CD14-positive monocyte (primary cell): ENCODE measurements around the gene SECTM1. TPM values are rescaled to one million over a fixed set of nuclear protein-coding genes. Genes with fewer than 3 reads are reported as not detected.

Experiments used
- DNase-seq, 3 donors: peaks; one replicate each; pipeline ENCODE4 v3.0.0-alpha.2; 2011 to 2022
- H2AFZ ChIP-seq: 2 replicates; pipeline ENCODE4 v1.6.0; 2012; ENCODE audit warnings: mild to moderate bottlenecking, low read depth, low read length, inconsistent platforms; ENCODE audit not compliant: insufficient read depth, poor library complexity, severe bottlenecking
- H3K27ac ChIP-seq, 2 donors: 1 replicate in 1 of 2; 2 replicates in 1 of 2; pipeline ENCODE4 v1.5.1; 2012 to 2013; ENCODE audit warnings: low read length in 2 of 2, control low read depth in 1 of 2, inconsistent platforms in 1 of 2, low read depth in 1 of 2, mild to moderate bottlenecking in 1 of 2
- H3K27me3 ChIP-seq, 2 donors: one replicate each; pipeline versions ENCODE4 v1.6.0 to v1.6.1; 2011 to 2013; ENCODE audit warnings: low read length in 2 of 2; ENCODE audit not compliant: control insufficient read depth in 2 of 2, insufficient read depth in 2 of 2
- H3K36me3 ChIP-seq, 2 donors: replicated peaks in 1 of 2; 1 replicate in 1 of 2; 2 replicates in 1 of 2; pipeline versions ENCODE4 v1.5.1 to v1.6.1; 2012 to 2013; ENCODE audit warnings: low read length in 2 of 2, control low read depth in 1 of 2, inconsistent platforms in 1 of 2, mild to moderate bottlenecking in 1 of 2; ENCODE audit not compliant: insufficient read depth in 2 of 2, control insufficient read depth in 1 of 2
- H3K4me1 ChIP-seq, 2 donors: 1 replicate in 1 of 2; 2 replicates in 1 of 2; pipeline versions ENCODE4 v1.5.1 to v1.6.1; 2012 to 2013; ENCODE audit warnings: low read length in 2 of 2, control low read depth in 1 of 2, inconsistent platforms in 1 of 2, mild to moderate bottlenecking in 1 of 2, moderate library complexity in 1 of 2; ENCODE audit not compliant: insufficient read depth in 2 of 2, control insufficient read depth in 1 of 2
- H3K4me2 ChIP-seq: replicated peaks from 2 replicates; pipeline ENCODE3; 2012; ENCODE audit warnings: low read length, moderate library complexity, mild to moderate bottlenecking; ENCODE audit not compliant: poor library complexity, severe bottlenecking; ENCODE audit errors: extremely low read depth
- H3K4me3 ChIP-seq, 3 experiments: fragments of 200-600 bp in 1 of 3; sonication (generic) in 1 of 3; replicated peaks in 1 of 3; 1 replicate in 2 of 3; 2 replicates in 1 of 3; pipeline ENCODE4 v1.5.1; 2011 to 2013; ENCODE audit warnings: low read length in 3 of 3, mild to moderate bottlenecking in 3 of 3, control low read depth in 2 of 3, low read depth in 2 of 3, inconsistent platforms in 1 of 3, moderate library complexity in 1 of 3
- H3K79me2 ChIP-seq: 2 replicates; pipeline ENCODE4 v1.6.0; 2012; ENCODE audit warnings: mild to moderate bottlenecking, control low read depth, inconsistent platforms, low read length, moderate library complexity; ENCODE audit not compliant: insufficient read depth
- H3K9ac ChIP-seq: 2 replicates; pipeline ENCODE4 v1.6.0; 2017; ENCODE audit warnings: low read length, mild to moderate bottlenecking; ENCODE audit not compliant: insufficient read depth, poor library complexity, severe bottlenecking
- H3K9me3 ChIP-seq, 2 donors: replicated peaks in 1 of 2; 1 replicate in 1 of 2; 2 replicates in 1 of 2; pipeline versions ENCODE4 v1.5.1 to v1.6.1; 2012 to 2013; ENCODE audit warnings: low read length in 2 of 2, control low read depth in 1 of 2; ENCODE audit not compliant: control insufficient read depth in 1 of 2, insufficient read depth in 1 of 2
- H4K20me1 ChIP-seq: 2 replicates; pipeline ENCODE4 v1.6.0; 2012; ENCODE audit warnings: mild to moderate bottlenecking, low read length, control low read depth, moderate library complexity; ENCODE audit not compliant: insufficient read depth
- H3K27ac Mint-ChIP-seq, 7 donors: one replicate each; pipeline ENCODE4 v1.8.0; 2020; ENCODE audit warnings: mild to moderate bottlenecking in 7 of 7, mixed read lengths in 7 of 7, moderate library complexity in 6 of 7, inconsistent platforms in 2 of 7
- H3K27me3 Mint-ChIP-seq, 3 donors: one replicate each; pipeline ENCODE4 v1.8.0; 2021 to 2022; ENCODE audit warnings: low read depth in 3 of 3, mild to moderate bottlenecking in 3 of 3, mixed read lengths in 3 of 3, moderate library complexity in 3 of 3, inconsistent platforms in 1 of 3
- H3K36me3 Mint-ChIP-seq, 2 donors: one replicate each; pipeline ENCODE4 v1.8.0; 2020; ENCODE audit warnings: mixed read lengths in 2 of 2, inconsistent platforms in 1 of 2, mild to moderate bottlenecking in 1 of 2
- H3K4me1 Mint-ChIP-seq: one replicate; pipeline ENCODE4 v1.8.0; 2020; ENCODE audit warnings: mild to moderate bottlenecking, mixed read lengths
- H3K4me3 Mint-ChIP-seq, 2 donors: one replicate each; pipeline ENCODE4 v1.8.0; 2020; ENCODE audit warnings: mild to moderate bottlenecking in 2 of 2, mixed read lengths in 2 of 2, moderate library complexity in 1 of 2
- H3K9me3 Mint-ChIP-seq, 7 donors: one replicate each; pipeline ENCODE4 v1.8.0; 2020 to 2022; ENCODE audit warnings: mixed read lengths in 7 of 7, mild to moderate bottlenecking in 6 of 7, moderate library complexity in 6 of 7, inconsistent platforms in 2 of 7
- CTCF ChIP-seq: fragments of 200-600 bp; IDR thresholded peaks from one replicate; pipeline ENCODE4 v1.8.0; 2022; ENCODE audit warnings: antibody characterized with exemption, mild to moderate bottlenecking
- WGBS: methylation state at CpG from one replicate; pipeline ENCODE4 v1.1.5; 2013; ENCODE audit warnings: missing lambda C conversion rate; ENCODE audit not compliant: insufficient coverage; 5-methylcytosine and 5-hydroxymethylcytosine counted together
- intact Hi-C, 2 donors: fragments of 100-400 bp; cut with micrococcal nuclease; formaldehyde crosslinking; loops; one replicate each; pipeline versions ENCODE4 v1.15.0 to v1.15.1; 2023
- polyA plus RNA-seq, 3 donors: library from polyadenylated mRNA; depleted of rRNA in 1 of 3; unstranded in 2 of 3; stranded (reverse) in 1 of 3; fragments of 300-500 nt in 2 of 3; fragments of >200 nt in 1 of 3; fragmentation: Illumina TruSeq in 2 of 3; gene quantifications; 1 replicate in 2 of 3; 2 replicates in 1 of 3; pipeline ENCODE4 v1.2.3, GENCODE V29; 2012 to 2021

SECTM1 gene
- polyA plus RNA-seq, 3 donors, result 136 to 209 (median 188) TPM

GRCh38 chr17:82327289-82327688, 6.3 kb downstream of the SECTM1 start:
- H3K4me1 Mint-ChIP-seq, result peaks cover 14% of the 10 kb centered on the region
- intact Hi-C loops, result loop anchor here in 1 of 2 donors (10.0 kb wide), 1 partner anchor 302 kb away; the partner anchor contains the start of genes CENPX and LRRC45
- H3K4me3 ChIP-seq, result no peak overlapping the region
- H3K4me1 ChIP-seq, result peaks cover 4 to 23% of the 10 kb centered on the region in 2 donors
- H3K36me3 ChIP-seq, result peaks cover 11 to 42% of the 10 kb centered on the region in 2 donors
- H3K27me3 ChIP-seq, result no peaks in the 10 kb centered on the region
- H3K9me3 Mint-ChIP-seq, result no peaks in the 10 kb centered on the region
- H3K27ac Mint-ChIP-seq, result no peak overlapping the region
- no peak overlapping the region for H3K27ac ChIP-seq
- no peak for DNase-seq
- H3K36me3 Mint-ChIP-seq, result peaks cover 38 to 50% of the 10 kb centered on the region in 2 donors
- no peak overlapping the region for H3K4me3 Mint-ChIP-seq
- no peak overlapping the region for H2AFZ ChIP-seq
- H3K79me2 ChIP-seq, result peaks cover 24% of the 10 kb centered on the region
- H3K9ac ChIP-seq, result no peak overlapping the region
- no peak for TF ChIP-seq CTCF
- no peak overlapping the region for H3K4me2 ChIP-seq
- peaks cover 100% of the 10 kb centered on the region for H4K20me1 ChIP-seq
- peaks cover 17 to 30% (median 20%) of the 10 kb centered on the region in 3 donors for H3K27me3 Mint-ChIP-seq
- H3K9me3 ChIP-seq, result no peaks in the 10 kb centered on the region
- 95% methylated on average over 14 of the region's 15 CpGs for WGBS

DNA sequence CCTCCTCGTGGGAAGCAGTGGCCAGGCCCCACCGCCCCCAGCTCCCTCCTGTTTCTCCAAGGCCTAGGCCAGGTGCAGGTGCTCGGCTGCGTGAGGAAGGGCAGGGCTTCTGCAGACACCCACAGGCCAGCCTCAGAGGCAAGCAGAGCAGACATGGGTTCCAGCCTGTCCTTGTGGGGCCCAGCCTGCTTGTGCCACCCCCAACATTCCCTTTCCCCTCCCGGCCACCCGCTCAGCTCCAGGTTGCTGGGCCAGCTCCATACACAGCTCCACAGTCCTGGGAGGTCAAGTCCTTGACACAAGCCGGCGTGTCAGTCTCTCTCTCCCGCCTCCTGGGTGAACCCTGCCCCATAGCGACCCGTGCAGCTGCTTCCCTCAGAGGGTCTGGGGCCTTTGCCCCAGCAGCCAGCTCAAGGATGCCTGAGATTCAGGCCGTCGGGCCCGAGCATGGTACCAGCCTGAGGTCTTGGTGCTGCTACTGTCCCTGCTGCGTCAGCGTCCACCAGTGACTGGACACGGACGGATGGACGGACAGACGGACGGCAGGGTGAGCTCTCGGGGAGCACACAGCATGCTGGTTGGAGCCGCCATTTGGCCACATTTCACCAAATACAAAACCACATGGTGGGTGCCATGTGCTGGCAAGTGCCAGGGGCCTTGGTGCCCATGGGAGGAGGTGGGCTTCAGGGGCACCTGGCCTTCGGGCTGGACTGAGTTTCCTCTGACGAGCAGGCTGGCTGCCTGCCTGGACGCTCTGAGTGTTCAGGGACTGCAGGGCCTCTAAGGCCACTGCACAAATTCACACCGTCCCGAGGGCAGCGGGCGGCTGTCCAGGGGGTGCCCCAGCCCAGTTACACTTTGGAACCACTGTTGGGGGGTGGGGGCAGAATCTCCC, 8.0 kb downstream of the SECTM1 start:
- Mint-ChIP-seq H3K4me1 (peaks cover 6% of the 10 kb centered on the region), H3K27me3 (peaks cover 12 to 22% (median 12%) of the 10 kb centered on the region in 3 donors), H3K27ac (no peak overlapping the region), H3K4me3 (no peak overlapping the region), H3K9me3 (peaks cover 0 to 2% (median 0%) of the 10 kb centered on the region in 7 donors), H3K36me3 (peaks cover 44 to 51% of the 10 kb centered on the region in 2 donors)
- no peak for TF ChIP-seq CTCF
- H3K4me3 ChIP-seq, result no peak overlapping the region
- no peaks in the 10 kb centered on the region for H3K9me3 ChIP-seq
- peaks cover 11 to 48% of the 10 kb centered on the region in 2 donors for H3K36me3 ChIP-seq
- H3K4me1 ChIP-seq, result peaks cover 0 to 11% of the 10 kb centered on the region in 2 donors
- no peak for DNase-seq
- H3K4me2 ChIP-seq, result no peak overlapping the region
- no peaks in the 10 kb centered on the region for H3K27me3 ChIP-seq
- no peak overlapping the region for H3K27ac ChIP-seq
- WGBS, result 91% methylated on average over 21 of the region's 30 CpGs
- no peak overlapping the region for H3K9ac ChIP-seq
- intact Hi-C loops, result loop anchor here in 1 of 2 donors (10.0 kb wide), 1 partner anchor 301 kb away; the partner anchor contains the start of genes CENPX and LRRC45
- peaks cover 9% of the 10 kb centered on the region for H3K79me2 ChIP-seq
- H4K20me1 ChIP-seq, result peaks cover 100% of the 10 kb centered on the region
- H2AFZ ChIP-seq, result no peak overlapping the region
